ENCODE data around the gene GDA.

The GDA gene

GRCh38 chr9:72147676-72148075 lies 1.6 kb upstream of the GDA start:
- no peak for FAIRE-seq

GRCh38 chr9:72150127-72150526 lies 887 bp downstream of the GDA start:
- no peak for DNase-seq (ENCODE audit: extremely low spot score, insufficient read length, low read depth)
- FAIRE-seq: no peak

More at GRCh38 chr9:72147676-72148075, 1.6 kb upstream of the GDA start:
- no peak for DNase-seq (ENCODE audit: extremely low spot score, insufficient read length, low read depth)

DNA sequence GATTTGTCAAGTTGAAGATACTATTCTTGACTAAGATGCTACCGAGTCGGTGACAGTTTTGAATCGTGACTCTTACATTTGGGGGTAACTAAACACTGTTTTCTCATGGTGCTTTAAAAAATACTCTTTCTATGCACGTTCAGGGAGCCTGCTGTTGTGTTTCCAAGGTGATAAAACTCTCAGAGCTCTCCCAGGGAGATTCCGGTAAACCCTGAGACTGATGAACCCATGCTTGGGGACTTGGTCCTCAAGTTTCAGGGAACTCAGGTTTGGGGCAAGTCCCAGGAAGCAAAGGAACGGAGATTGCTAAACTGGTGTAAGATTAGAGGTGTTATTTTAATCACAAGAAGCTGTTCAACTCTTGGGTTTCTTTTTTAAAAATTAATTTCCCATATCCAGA lies 1.4 kb downstream of the GDA start:
- FAIRE-seq (no peak), DNase-seq (ENCODE audit: extremely low spot score, insufficient read length, low read depth) (no peak)

DNA sequence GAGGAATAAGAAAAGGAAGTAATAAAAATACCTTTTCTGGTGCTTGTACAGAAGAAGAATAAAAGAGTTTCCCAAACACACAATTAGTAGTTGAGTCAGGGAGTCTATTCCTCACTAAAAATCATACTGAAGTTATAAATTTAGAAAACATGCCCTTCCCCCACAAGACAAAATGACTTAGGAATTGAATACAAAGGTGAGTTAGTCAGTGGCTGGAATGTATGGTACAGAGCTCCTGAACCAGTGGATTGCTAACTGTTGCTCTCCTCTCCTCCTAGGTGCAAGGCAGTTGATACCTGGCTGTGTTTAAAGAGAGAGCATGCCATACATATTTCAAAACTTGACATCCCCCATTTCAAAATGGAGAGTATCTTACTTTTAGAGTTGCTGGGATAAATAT lies 1.9 kb downstream of the GDA start:
- DNase-seq (ENCODE audit: extremely low spot score, insufficient read length, low read depth): no peak
- no peak for FAIRE-seq

GRCh38 chr9:72154468-72155285 lies 5.4 kb downstream of the GDA start:
- FAIRE-seq (peak; percentile 90), DNase-seq (ENCODE audit: extremely low spot score, insufficient read length, low read depth) (no peak)

DNA sequence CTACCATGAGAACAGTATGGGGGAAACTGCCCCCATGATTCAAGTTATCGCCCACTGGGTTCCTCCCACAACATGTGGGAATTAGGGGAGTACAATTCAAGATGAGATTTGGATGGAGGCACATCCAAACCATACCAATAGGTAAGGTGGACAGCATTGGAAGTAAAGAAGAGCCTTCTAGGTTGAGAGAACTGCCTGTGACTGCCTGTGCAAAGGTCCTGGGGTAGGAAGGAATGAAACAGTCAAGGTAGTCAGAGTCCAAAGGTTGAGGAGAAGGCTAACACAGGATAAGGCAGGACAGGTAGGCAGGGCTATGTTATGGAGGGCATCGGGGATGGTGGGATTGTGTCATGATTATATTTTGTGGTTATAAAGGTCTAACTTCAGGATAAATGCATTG lies 6.1 kb downstream of the GDA start:
- DNase-seq (ENCODE audit: extremely low spot score, insufficient read length, low read depth) (no peak), FAIRE-seq (peak; percentile 60)

DNA sequence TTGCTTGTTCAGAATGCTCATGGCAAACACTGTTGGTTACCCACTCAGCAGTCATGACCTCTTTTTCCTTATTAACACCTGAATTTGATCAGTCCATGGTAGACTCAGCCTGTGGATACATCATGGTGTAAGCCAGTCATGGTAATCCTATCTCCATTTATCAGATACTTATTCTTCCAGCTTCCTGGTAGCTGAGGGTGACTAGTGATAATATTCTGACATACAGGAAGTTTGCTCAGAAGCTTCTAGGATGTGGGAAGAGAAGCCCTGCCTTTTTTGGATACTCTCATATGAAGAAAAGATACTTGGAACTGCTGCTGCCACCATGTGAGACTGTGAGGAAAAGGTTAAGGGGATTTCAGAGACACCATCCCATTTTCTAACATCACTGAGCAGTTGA lies 7.3 kb downstream of the GDA start:
- no peak for FAIRE-seq
- DNase-seq (ENCODE audit: extremely low spot score, insufficient read length, low read depth): no peak

DNA sequence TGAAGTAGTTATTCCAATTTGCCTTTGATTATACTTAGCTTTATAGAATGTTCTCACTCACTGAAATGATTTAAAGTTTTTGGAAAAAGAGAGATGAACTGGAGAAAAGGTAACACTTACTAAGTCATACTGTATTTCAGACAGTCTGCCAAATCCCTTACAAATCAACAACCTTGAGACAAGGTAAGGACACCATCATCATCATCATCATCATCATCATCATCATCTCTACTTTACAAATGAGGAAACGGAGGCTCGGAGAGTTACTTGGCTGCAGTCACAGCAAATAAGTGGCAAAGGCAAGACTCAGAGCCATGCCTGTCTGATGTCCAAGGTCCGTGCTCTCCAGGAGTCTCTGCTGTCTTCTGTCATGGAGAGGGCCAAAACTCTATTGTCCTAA lies 9.4 kb downstream of the GDA start:
- DNase-seq (ENCODE audit: extremely low spot score, insufficient read length, low read depth) (no peak), FAIRE-seq (no peak)

DNA sequence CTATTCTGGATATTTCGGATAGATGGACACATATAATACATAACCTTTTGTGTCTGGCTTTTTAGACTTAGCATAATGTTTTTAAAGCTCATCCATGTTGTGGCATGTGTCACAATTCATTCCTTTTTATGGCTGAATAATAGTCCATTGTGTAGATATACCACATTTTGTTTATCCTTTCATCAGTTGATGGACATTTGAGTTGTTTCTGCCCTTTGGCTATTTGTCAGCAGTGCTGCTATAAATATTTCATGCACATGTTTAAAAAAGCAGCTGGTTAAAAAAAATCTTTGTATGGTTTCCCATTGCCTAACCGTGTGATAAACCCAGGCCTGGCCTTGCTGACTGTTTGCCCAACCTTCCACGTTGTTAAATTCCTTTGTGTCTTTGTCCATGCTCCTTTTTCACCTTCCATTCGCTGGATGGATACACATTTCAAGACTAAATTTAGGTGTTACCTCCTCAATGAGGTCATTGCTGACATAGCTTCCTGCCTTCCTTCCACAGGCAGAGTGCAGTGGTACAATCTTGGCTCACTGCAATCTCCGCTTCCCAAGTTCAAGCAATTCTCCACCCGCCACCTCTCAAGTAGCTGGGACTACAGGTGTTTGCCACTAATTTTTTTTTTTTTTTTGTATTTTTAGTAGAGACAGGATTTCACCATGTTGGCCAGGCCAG lies 11.3 kb downstream of the GDA start:
- FAIRE-seq (no peak), DNase-seq (ENCODE audit: extremely low spot score, insufficient read length, low read depth) (no peak)

DNA sequence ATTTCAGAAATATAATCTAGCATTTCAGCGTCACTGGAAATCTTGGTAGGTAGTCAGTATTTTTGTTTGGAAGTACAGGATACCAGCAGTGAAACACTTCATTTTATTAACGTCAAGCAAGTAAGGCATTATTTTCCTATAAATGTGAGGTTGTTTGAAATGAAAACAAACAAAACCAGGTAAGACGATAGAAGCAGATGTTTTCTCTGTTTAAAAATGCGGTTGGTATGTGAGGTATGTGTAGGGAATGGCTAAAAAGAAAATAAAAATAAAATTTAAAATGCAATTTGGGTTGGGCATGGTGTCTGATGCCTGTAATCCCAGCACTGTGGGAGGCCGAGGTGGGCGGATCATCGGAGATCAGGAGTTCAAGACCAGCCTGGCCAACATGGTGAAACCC lies 16.1 kb downstream of the GDA start:
- DNase-seq (ENCODE audit: extremely low spot score, insufficient read length, low read depth) (no peak), FAIRE-seq (no peak)

- FAIRE-seq: no peak
Observed at GRCh38 chr9:72165821-72166547, 16.7 kb downstream of the GDA start.

DNA sequence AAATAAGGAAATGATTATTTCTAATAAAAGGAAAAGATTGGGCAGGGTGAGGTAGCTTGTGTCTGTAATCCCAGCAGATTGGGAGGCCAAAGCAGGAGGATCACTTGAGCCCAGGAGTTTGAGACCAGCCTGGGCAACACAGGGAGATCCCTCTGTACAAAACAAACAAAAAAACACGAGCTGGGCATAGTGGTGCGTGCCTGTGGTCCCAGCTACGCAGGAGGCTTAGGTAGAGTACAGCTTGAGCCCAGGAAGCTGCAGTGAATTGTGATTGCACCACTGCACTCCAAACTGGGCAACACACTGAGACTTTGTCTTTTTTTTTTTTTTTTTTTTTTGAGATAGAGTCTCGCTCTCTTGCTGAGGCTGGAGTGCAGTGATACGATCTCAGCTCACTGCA lies 18.8 kb downstream of the GDA start:
- FAIRE-seq: no peak
- no peak for DNase-seq (ENCODE audit: extremely low spot score, insufficient read length, low read depth)

More at GRCh38 chr9:72165821-72166547, 16.7 kb downstream of the GDA start:
- DNase-seq (ENCODE audit: extremely low spot score, insufficient read length, low read depth): no peak

DNA sequence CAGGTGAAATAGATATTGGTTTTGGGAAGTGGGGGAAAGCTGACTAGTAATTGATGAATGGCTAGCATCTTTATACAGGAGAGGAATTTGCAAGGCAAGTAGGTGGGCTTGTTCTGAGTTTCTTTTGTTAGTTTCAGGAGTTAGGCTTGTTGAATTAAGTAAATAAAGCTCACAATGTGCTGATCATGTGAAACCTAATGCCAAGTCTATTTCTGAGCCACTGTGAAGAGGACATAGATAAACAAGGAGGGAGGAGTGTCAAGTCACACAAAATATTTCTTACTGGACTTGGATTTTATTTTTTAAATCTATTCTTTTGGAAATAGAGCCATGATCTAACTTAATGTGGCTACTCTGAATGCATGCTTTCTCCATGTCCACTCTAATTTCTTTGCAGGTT lies 19.9 kb downstream of the GDA start:
- FAIRE-seq (no peak), DNase-seq (ENCODE audit: extremely low spot score, insufficient read length, low read depth) (no peak)

GRCh38 chr9:72173080-72173479 lies 23.8 kb downstream of the GDA start:
- FAIRE-seq (no peak), DNase-seq (ENCODE audit: extremely low spot score, insufficient read length, low read depth) (no peak)

- no peak for DNase-seq (ENCODE audit: extremely low spot score, insufficient read length, low read depth)
- peak; percentile 18 for FAIRE-seq
Observed at GRCh38 chr9:72185561-72185960, 36.3 kb downstream of the GDA start.

GRCh38 chr9:72187121-72187695 lies 38.0 kb downstream of the GDA start:
- FAIRE-seq: no peak
- DNase-seq (ENCODE audit: extremely low spot score, insufficient read length, low read depth): no peak

- DNase-seq (ENCODE audit: extremely low spot score, insufficient read length, low read depth): no peak
- FAIRE-seq: no peak
Observed at GRCh38 chr9:72188232-72188631, 39.0 kb downstream of the GDA start.

GRCh38 chr9:72193478-72193881 lies 44.2 kb downstream of the GDA start:
- no peak for DNase-seq (ENCODE audit: extremely low spot score, insufficient read length, low read depth)
- peak; percentile 79 for FAIRE-seq

DNA sequence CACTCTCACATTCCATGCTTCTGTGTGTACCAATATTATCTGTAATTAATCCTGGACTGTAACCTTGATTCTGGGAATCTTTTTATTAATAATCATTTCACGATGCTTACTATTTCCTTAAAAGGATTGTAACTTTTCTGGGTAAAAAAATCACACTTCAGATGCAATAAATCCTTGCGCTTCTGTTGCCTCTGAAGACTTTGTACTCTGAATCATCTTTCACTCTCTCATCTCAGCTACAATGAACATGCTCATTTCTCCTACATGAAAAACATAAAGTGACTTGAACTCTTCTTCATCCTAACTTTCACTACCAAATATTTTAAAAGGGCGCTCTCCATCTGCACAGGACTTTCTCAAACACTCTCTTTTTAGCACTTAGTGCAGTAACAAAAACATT lies 50.0 kb downstream of the GDA start:
- FAIRE-seq (no peak), DNase-seq (ENCODE audit: extremely low spot score, insufficient read length, low read depth) (no peak)

- FAIRE-seq: no peak
- no peak for DNase-seq (ENCODE audit: extremely low spot score, insufficient read length, low read depth)
Observed at GRCh38 chr9:72200452-72200851, 51.2 kb downstream of the GDA start.

- FAIRE-seq (no peak), DNase-seq (ENCODE audit: extremely low spot score, insufficient read length, low read depth) (no peak)
Observed at GRCh38 chr9:72202009-72202408, 52.8 kb downstream of the GDA start.

Measured in GM18507 (cell line).